Heart right ventricle (tissue), 16 donors: ENCODE data around the gene RPS6KC1. TPM values are rescaled to one million over a fixed set of nuclear protein-coding genes. Genes with fewer than 3 reads are reported as not detected.

ENCODE experiments used
- ATAC-seq, 8 donors: fragments of 200-7000 bp; cut with Tn5 transposase; one replicate each; pipeline ENCODE4 v1.9.1; 2020; ENCODE audit warnings: mild to moderate bottlenecking in 8 of 8, moderate library complexity in 8 of 8, moderate number of reproducible peaks in 1 of 8
- DNase-seq, 2 donors: peaks; one replicate each; pipeline ENCODE4 v3.0.0-alpha.2; 2020
- H3K27ac ChIP-seq, 10 donors: fragments of 200-600 bp; sonication (generic) in 2 of 10; one replicate each; pipeline versions ENCODE4 v1.5.0 to v1.8.0; 2020 to 2022; ENCODE audit warnings: mild to moderate bottlenecking in 3 of 10
- H3K27me3 ChIP-seq, 7 donors: fragments of 200-600 bp; one replicate each; pipeline ENCODE4 v1.8.0; 2021 to 2022; ENCODE audit warnings: mild to moderate bottlenecking in 2 of 7
- H3K36me3 ChIP-seq, 9 donors: fragments of 200-600 bp; sonication (generic) in 1 of 9; one replicate each; pipeline versions ENCODE4 v1.5.0 to v1.8.0; 2020 to 2022; ENCODE audit warnings: mild to moderate bottlenecking in 2 of 9
- H3K4me1 ChIP-seq, 9 donors: fragments of 200-600 bp; sonication (generic) in 1 of 9; one replicate each; pipeline versions ENCODE4 v1.5.0 to v1.8.0; 2020 to 2022; ENCODE audit warnings: mild to moderate bottlenecking in 4 of 9
- H3K4me3 ChIP-seq, 10 donors: fragments of 200-600 bp; sonication (generic) in 2 of 10; one replicate each; pipeline versions ENCODE4 v1.5.0 to v1.8.0; 2020 to 2022; ENCODE audit warnings: mild to moderate bottlenecking in 7 of 10, moderate library complexity in 2 of 10
- H3K9me3 ChIP-seq, 11 donors: fragments of 200-600 bp in 10 of 11; sonication (generic) in 2 of 11; one replicate each; pipeline versions ENCODE4 v1.5.0 to v1.8.0; 2013 to 2022; ENCODE audit warnings: mild to moderate bottlenecking in 2 of 11, control low read depth in 1 of 11, moderate library complexity in 1 of 11
- CTCF ChIP-seq, 9 donors: fragments of 200-600 bp; sonication (generic) in 2 of 9; IDR thresholded peaks; one replicate each; pipeline versions ENCODE4 v1.5.0 to v1.8.0; 2021 to 2022; ENCODE audit warnings: antibody characterized with exemption in 9 of 9, mild to moderate bottlenecking in 5 of 9, moderate library complexity in 1 of 9
- WGBS, 2 donors: extraction: QIAGEN DNeasy Blood & Tissue Kit; methylation state at CpG; one replicate each; pipeline ENCODE4 v1.1.7; 2013; ENCODE audit warnings: inconsistent platforms in 1 of 2; 5-methylcytosine and 5-hydroxymethylcytosine counted together
- intact Hi-C, 10 donors: fragments of 100-400 bp; cut with DNase I; formaldehyde crosslinking; loops; one replicate each; pipeline versions ENCODE4 v1.11.1 to v1.14.2; 2022
- polyA plus RNA-seq, 2 donors: library from polyadenylated mRNA; stranded (reverse); fragments of 200-250 nt; gene quantifications; one replicate each; pipeline ENCODE4 v1.2.3, GENCODE V29; 2013
- total RNA-seq, 10 donors: library from RNA; stranded (reverse); fragmentation: NEBNext Ultra II Directional in 3 of 10; extraction: Animal tissue kit (Norgen Biotek cat#: 25700) in 3 of 10; gene quantifications; one replicate each; pipeline versions ENCODE4 v1.2.1 to v1.2.4, GENCODE V29; 2021 to 2023
- donor health status: Arrhythmogenic right ventricular cardiomyopathy.
- donor health status: ischemic (EF 13 %, LVEDD 7.1; RV severe dilation, severe dysfunction).
- donor health status: healthy with polysubstance abuse.
- donor health status: DM: no; HTN: yes; CAD: no.
- donor health status: DM: no; HTN: no; CAD: no.
- donor health status: ischemic (EF 25% LVEDD 6.9; RV normal size, moderate dysfunction).
- donor health status: ischemic (EF 25% LVEDD 5.7; RV mildly dilated, moderate dysfunction).
- donor health status: healthy.
- donor health status: DM: yes; HTN: yes; CAD: no.
- donor health status: Ischemic cardiomyopathy.
- donor health status: ischemic (EF 35%, LVEDD 5.7; RV mildly dilated, moderate dysfunction).
- donor health status: nonischemic (EF 11% LVEDD 7.7; RV severe dilation, severe dysfunction).
- donor health status: DM: yes; HTN: yes; CAD: no.
- donor health status: PGD.
- donor health status: ischemic (EF 29% LVEDD 5.4; RV normal size, mild dysfunction).
- donor health status: nonischemic (EF 23%, LVEDD 6.1; RV moderate dilation, normal function).

Gene RPS6KC1
- total and polyA plus RNA-seq, 12 donors: 3.8 to 13.8 (median 10.3) TPM

DNA sequence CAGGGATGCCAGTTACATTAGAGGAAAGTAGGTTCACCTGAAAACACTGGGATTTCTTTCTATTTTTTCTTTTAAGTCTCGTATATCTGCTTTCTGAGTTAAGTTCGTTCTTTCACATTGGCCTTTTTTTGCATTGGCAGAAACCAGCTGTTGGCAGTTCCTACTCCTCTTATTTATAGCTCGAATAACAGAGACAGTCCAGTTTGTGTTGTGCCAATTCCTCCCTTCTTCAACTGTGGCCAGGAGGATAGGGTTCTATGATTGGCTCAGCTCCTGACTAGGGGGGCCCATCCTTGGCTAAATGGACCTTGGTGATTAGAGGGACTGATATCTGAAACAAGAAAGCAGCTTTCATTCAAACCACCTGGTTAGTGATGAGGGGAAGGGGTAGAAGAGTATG is 115.8 kb downstream of the RPS6KC1 start:
- 23 to 33% methylated on average over 3 of the region's 3 CpGs for WGBS, 2 donors
- Histone ChIP-seq H3K4me1 (peaks cover 0 to 8% (median 0%) of the 10 kb centered on the region in 9 donors), H3K9me3 (no peaks in the 10 kb centered on the region), H3K27ac (peak overlapping the region in 1 of 10 donors; percentile 52), H3K36me3 (peaks cover 0 to 8% (median 0%) of the 10 kb centered on the region in 9 donors), H3K27me3 (no peaks in the 10 kb centered on the region), H3K4me3 (peak overlapping the region in 1 of 10 donors; percentile 8)
- TF ChIP-seq CTCF (IDR thresholded peaks at IDR 0.05): no peak
- intact Hi-C loops: no loop called here
- ATAC-seq (peak in 6 of 8 donors; percentile 59 to 87 (median 76)), DNase-seq (peak in 1 of 2 donors; percentile 10)

GRCh38 chr1:213171711-213172110 is 120.7 kb downstream of the RPS6KC1 start:
- intact Hi-C loops: no loop called here
- Histone ChIP-seq H3K36me3 (peaks cover 0 to 29% (median 5%) of the 10 kb centered on the region in 9 donors), H3K4me3 (no peak overlapping the region), H3K4me1 (peaks cover 0 to 4% (median 0%) of the 10 kb centered on the region in 9 donors), H3K27me3 (no peaks in the 10 kb centered on the region), H3K9me3 (no peaks in the 10 kb centered on the region), H3K27ac (no peak overlapping the region)
- no peak for TF ChIP-seq CTCF (IDR thresholded peaks at IDR 0.05)
- no peak for DNase-seq
- ATAC-seq: no peak
- 97 to 99% methylated on average over 5 of the region's 5 CpGs for WGBS, 2 donors

- Histone ChIP-seq H3K27me3 (no peaks in the 10 kb centered on the region), H3K27ac (no peak overlapping the region), H3K9me3 (no peaks in the 10 kb centered on the region), H3K4me3 (no peak overlapping the region), H3K4me1 (no peaks in the 10 kb centered on the region), H3K36me3 (peaks cover 0 to 59% (median 6%) of the 10 kb centered on the region in 9 donors)
- no peak for ATAC-seq
- DNase-seq: no peak
- 88 to 91% methylated on average over 3 of the region's 3 CpGs for WGBS, 2 donors
- no peak for TF ChIP-seq CTCF (IDR thresholded peaks at IDR 0.05)
- intact Hi-C loops: no loop called here
Observed at GRCh38 chr1:213176341-213176740, 125.3 kb downstream of the RPS6KC1 start.

GRCh38 chr1:213179784-213180183 is 128.7 kb downstream of the RPS6KC1 start:
- WGBS, 2 donors: 94 to 95% methylated on average over 2 of the region's 2 CpGs
- TF ChIP-seq CTCF (IDR thresholded peaks at IDR 0.05): no peak

More at GRCh38 chr1:213179784-213180183, 128.7 kb downstream of the RPS6KC1 start:
- no peak for DNase-seq
- no peak overlapping the region for H3K27ac ChIP-seq
- no peak for ATAC-seq
- intact Hi-C loops: no loop called here
- H3K27me3 ChIP-seq: no peaks in the 10 kb centered on the region
- H3K4me3 ChIP-seq: no peak overlapping the region
- H3K4me1 ChIP-seq: no peaks in the 10 kb centered on the region
- peaks cover 0 to 6% (median 0%) of the 10 kb centered on the region in 11 donors for H3K9me3 ChIP-seq
- peaks cover 0 to 50% (median 6%) of the 10 kb centered on the region in 9 donors for H3K36me3 ChIP-seq
